GM12878 (cell line): ENCODE data around the gene HLA-DRB1. TPM values are rescaled to one million over a fixed set of nuclear protein-coding genes. Genes with fewer than 3 reads are reported as not detected.

ENCODE experiments used
- ATAC-seq: fragments of 200-7000 bp; cut with Tn5 transposase; 3 replicates; pipeline ENCODE4 v1.9.1; 2020; ENCODE audit warnings: mild to moderate bottlenecking, moderate library complexity
- BruUV-seq: library from RNA; stranded (reverse); fragments of 400-500 nt; replicated peaks from 2 replicates; lab custom pipeline; 2021; lab: Mats Ljungman, UMichigan
- CTCF ChIA-PET: fragments of 300-600 bp; sonication (Branson Sonifier 250); formaldehyde crosslinking; extraction: SDS; loops from one replicate; lab custom pipeline; 2021; ENCODE audit warnings: inconsistent platforms; lab: Yijun Ruan, JAX
- POLR2A ChIA-PET: fragments of 350-600 bp; formaldehyde crosslinking; extraction: SDS; loops from one replicate; lab custom pipeline; 2021; ENCODE audit warnings: inconsistent platforms; lab: Charles Lee
- RAD21 ChIA-PET: fragments of 300-600 bp; sonication (Branson Sonifier 250); formaldehyde crosslinking; loops from one replicate; lab custom pipeline; 2023; ENCODE audit warnings: antibody characterized with exemption; ENCODE audit not compliant: unreplicated experiment; lab: Charles Lee
- SMC1A ChIA-PET: fragments of 300-600 bp; sonication (Branson Sonifier 250); formaldehyde crosslinking; loops from one replicate; lab custom pipeline; 2023; ENCODE audit not compliant: unreplicated experiment, uncharacterized antibody; lab: Charles Lee
- DNase-seq: peaks from one replicate; pipeline ENCODE4 v3.0.0-alpha.2; 2011; ENCODE audit warnings: low read depth, low spot score
- FAIRE-seq: peaks from 3 replicates; lab custom pipeline; 2011; peaks lifted over from hg19 to GRCh38; lab: Jason Lieb, UNC
- H2AFZ ChIP-seq: 2 replicates; pipeline ENCODE4 v1.6.0; 2011; ENCODE audit warnings: low read depth, low read length, control low read depth; ENCODE audit not compliant: control insufficient read depth
- H3K27ac ChIP-seq: 2 replicates; pipeline ENCODE4 v1.5.1; 2011; ENCODE audit warnings: control low read depth; ENCODE audit not compliant: control insufficient read depth, insufficient read depth
- H3K27me3 ChIP-seq, 2 experiments: replicated peaks in 1 of 2; 2 replicates each; pipeline versions ENCODE4 v1.6.0 to v1.6.1; 2011; ENCODE audit warnings: low read length in 1 of 2; ENCODE audit not compliant: control insufficient read depth in 2 of 2, insufficient read depth in 2 of 2
- H3K36me3 ChIP-seq, 2 experiments: 2 replicates each; pipeline ENCODE4 v1.5.1; 2011; ENCODE audit warnings: low read length in 1 of 2; ENCODE audit not compliant: control insufficient read depth in 2 of 2, insufficient read depth in 2 of 2
- H3K4me1 ChIP-seq: 2 replicates; pipeline ENCODE4 v1.6.1; 2011; ENCODE audit warnings: mild to moderate bottlenecking, low read length, moderate library complexity, mixed read lengths; ENCODE audit not compliant: control insufficient read depth, insufficient read depth
- H3K4me2 ChIP-seq: 2 replicates; pipeline ENCODE4 v1.6.0; 2011; ENCODE audit warnings: control low read depth; ENCODE audit not compliant: control insufficient read depth, insufficient read depth
- H3K4me3 ChIP-seq: fragments of 200-600 bp; sonication (generic); 2 replicates; pipeline ENCODE4 v1.5.1; 2016
- H3K79me2 ChIP-seq: 2 replicates; pipeline ENCODE4 v1.6.0; 2011; ENCODE audit warnings: low read length; ENCODE audit not compliant: control insufficient read depth, insufficient read depth
- H3K9ac ChIP-seq: 2 replicates; pipeline ENCODE4 v1.8.0; 2011; ENCODE audit warnings: low read length, control low read depth, mixed read lengths; ENCODE audit not compliant: control insufficient read depth, insufficient read depth
- H3K9me3 ChIP-seq: replicated peaks from 3 replicates; pipeline ENCODE4 v1.5.1; 2011; ENCODE audit warnings: mild to moderate bottlenecking, low read length; ENCODE audit not compliant: control insufficient read depth, insufficient read depth
- H4K20me1 ChIP-seq: 2 replicates; pipeline ENCODE4 v1.6.0; 2011; ENCODE audit not compliant: control insufficient read depth, insufficient read depth
- BACH1 ChIP-seq: fragments of 450-650 bp; IDR thresholded peaks from 2 replicates; pipeline ENCODE4 v1.6.1; 2017; ENCODE audit warnings: mild to moderate bottlenecking, borderline replicate concordance
- CTCF ChIP-seq, 3 experiments: IDR thresholded peaks in 2 of 3; conservative IDR thresholded peaks in 1 of 3; 2 replicates each; pipeline ENCODE4 v1.5.1; 2011; ENCODE audit warnings: low read depth in 3 of 3, low read length in 3 of 3, mild to moderate bottlenecking in 3 of 3, control low read depth in 2 of 3, moderate library complexity in 2 of 3, inconsistent platforms in 1 of 3, mixed read lengths in 1 of 3; ENCODE audit not compliant: control insufficient read depth in 2 of 3, insufficient read depth in 1 of 3; ENCODE audit errors: extremely low read depth in 1 of 3
- MLLT1 ChIP-seq: fragments of 450-650 bp; IDR thresholded peaks from 2 replicates; pipeline ENCODE4 v1.6.1; 2016; ENCODE audit warnings: mild to moderate bottlenecking
- MXI1 ChIP-seq: fragments of 150-350 bp; IDR thresholded peaks from 2 replicates; pipeline ENCODE4 v1.6.1; 2011; ENCODE audit warnings: low read depth, mild to moderate bottlenecking, inconsistent platforms, low read length, improper control_type of control experiment
- POLR2AphosphoS5 ChIP-seq: IDR thresholded peaks from 2 replicates; pipeline ENCODE4 v1.6.1; 2011; ENCODE audit warnings: mild to moderate bottlenecking, low read length, inconsistent platforms
- WGBS: methylation state at CpG from one replicate; pipeline ENCODE4 v1.1.6; 2016; ENCODE audit warnings: low lambda C conversion rate; ENCODE audit not compliant: insufficient replicate concordance, insufficient coverage; ENCODE audit errors: missing lambda C conversion rate; 5-methylcytosine and 5-hydroxymethylcytosine counted together
- in situ Hi-C: fragments of 300-500 bp; cut with MboI; formaldehyde crosslinking; loops from 9 replicates; pipeline ENCODE4 v1.14.3; 2018; ENCODE audit warnings: mixed read lengths
- intact Hi-C: fragments of 100-400 bp; cut with micrococcal nuclease; formaldehyde crosslinking; loops from one replicate; pipeline ENCODE4 v1.14.2; 2022; ENCODE audit not compliant: unreplicated experiment
- polyA plus RNA-seq, 11 experiments: library from polyadenylated mRNA; depleted of rRNA in 4 of 11; unstranded in 6 of 11; stranded (reverse) in 5 of 11; fragments of >200 nt; fragmentation: Nextera tagmentation in 4 of 11; fragmentation: Illumina TruSeq in 1 of 11; extraction: Ambion mirVana in 4 of 11; extraction: Trizol in 1 of 11; gene quantifications; 1 replicate in 1 of 11; 2 replicates in 10 of 11; pipeline versions ENCODE4 v1.2.1 to v1.2.3, GENCODE V29; 2011 to 2016; ENCODE audit warnings: inconsistent platforms in 2 of 11, missing spikeins in 2 of 11, low read depth in 1 of 11
- total RNA-seq, 4 experiments: library from RNA; depleted of rRNA in 3 of 4; stranded (reverse); fragments of >200 nt in 3 of 4; fragmentation: Illumina TruSeq in 1 of 4; extraction: Trizol in 1 of 4; gene quantifications; 2 replicates each; pipeline versions ENCODE4 v1.2.1 to v1.2.3, GENCODE V29; 2013 to 2021

The HLA-DRB1 gene
- total and polyA plus RNA-seq, 10 of the 15 experiments (the other 5 are each of a cell fraction or from before 2014, with no cell fraction given) = 312 to 1,082 (median 604) TPM

- H3K4me1 ChIP-seq = peaks cover 9% of the 10 kb centered on the region
- no peak overlapping the region for H3K4me3 ChIP-seq
- in situ Hi-C loops = loop anchor here (25.0 kb wide), 1 partner anchor 1042 kb away; the partner anchor contains the start of gene LTA
- SMC1A ChIA-PET = interaction anchor here (1.2 to 3.1 kb wide), 3 partner anchors 13 to 165 kb away, joined by 3 to 23 read pairs (median 3); partner anchors contain the start of gene HLA-DRB1
- ATAC-seq = peak; percentile 43
- CTCF ChIA-PET = interaction anchor here (1.3 kb wide), 1 partner anchor 14 kb away, joined by 3 read pairs; the partner anchor contains the start of gene HLA-DRB1
- H3K36me3 ChIP-seq = no peaks in the 10 kb centered on the region
- H3K79me2 ChIP-seq = peaks cover 17% of the 10 kb centered on the region
- intact Hi-C loops = loop anchor here (5.0 to 10.0 kb wide), 2 partner anchors 33 to 251 kb away; partner anchors contain the start of genes HLA-DQA1, PSMB9 and TAP1
- peak overlapping the region; percentile 78 for H3K4me2 ChIP-seq
- H3K27ac ChIP-seq = peak overlapping the region; percentile 95
- H3K9ac ChIP-seq = peak overlapping the region; percentile 53
- no peaks in the 10 kb centered on the region for H3K27me3 ChIP-seq
- H2AFZ ChIP-seq = no peak overlapping the region
- TF ChIP-seq CTCF (IDR thresholded peaks at IDR 0.05 in 2 of 3, conservative IDR thresholded peaks at IDR 0.05 in 1 of 3; ENCODE audit: control insufficient read depth in 2 of 3, extremely low read depth in 1 of 3, insufficient read depth in 1 of 3, low read depth in 3 of 3, low read length in 3 of 3) (no peak), POLR2AphosphoS5 (peak; percentile 28; the same call in 1 of the 2 replicates)
- RAD21 ChIA-PET = no interaction called here
- BruUV-seq = TSS peak; percentile 88
- no peak for DNase-seq
- WGBS = 25% methylated on average over 3 of the region's 3 CpGs
- no peaks in the 10 kb centered on the region for H4K20me1 ChIP-seq
- peaks cover 1% of the 10 kb centered on the region; the same call in 1 of the 3 replicates for H3K9me3 ChIP-seq
- POLR2A ChIA-PET = interaction anchor here (0.7 to 4.8 kb wide), 3 partner anchors 15 to 1989 kb away, joined by 3 to 34 read pairs (median 3); partner anchors contain the start of gene HLA-DRB1
- no peak for FAIRE-seq
Observed at GRCh38 chr6:32603888-32604287, 14.2 kb upstream of the HLA-DRB1 start.

- ChIA-PET SMC1A (interaction anchor here (1.5 to 3.1 kb wide), 4 partner anchors 12 to 164 kb away, joined by 4 to 23 read pairs (median 8); partner anchors contain the start of genes HLA-DQA1, HLA-DRA and HLA-DRB1), RAD21 (no interaction called here), POLR2A (interaction anchor here (0.7 to 4.8 kb wide), 8 partner anchors 9 to 1989 kb away, joined by 3 to 34 read pairs (median 5); partner anchors contain the start of gene HLA-DRB1), CTCF (no interaction called here)
- intact Hi-C loops = loop anchor here (5.0 to 10.0 kb wide), 2 partner anchors 34 to 252 kb away; partner anchors contain the start of genes HLA-DQA1, PSMB9 and TAP1
- no peak overlapping the region for H2AFZ ChIP-seq
- peaks cover 1% of the 10 kb centered on the region; the same call in 1 of the 3 replicates for H3K9me3 ChIP-seq
- H3K27ac ChIP-seq = peak overlapping the region; percentile 64
- H3K79me2 ChIP-seq = peaks cover 15% of the 10 kb centered on the region
- no peaks in the 10 kb centered on the region for H3K27me3 ChIP-seq
- no peak overlapping the region for H3K4me2 ChIP-seq
- FAIRE-seq (no peak), ATAC-seq (no peak), DNase-seq (no peak)
- 68% methylated on average over 5 of the region's 5 CpGs for WGBS
- H3K36me3 ChIP-seq = no peaks in the 10 kb centered on the region
- in situ Hi-C loops = loop anchor here (25.0 kb wide), 1 partner anchor 1041 kb away; the partner anchor contains the start of gene LTA
- no peak for TF ChIP-seq BACH1
- no peak for TF ChIP-seq MXI1
- 0 out of 2 replicates have a peak, but pooled peaks have one; percentile 20 for TF ChIP-seq MLLT1
- H4K20me1 ChIP-seq = no peaks in the 10 kb centered on the region
- peaks cover 6% of the 10 kb centered on the region for H3K4me1 ChIP-seq
- BruUV-seq = no TSS peak
- no peak overlapping the region for H3K4me3 ChIP-seq
- no peak overlapping the region for H3K9ac ChIP-seq
Observed at GRCh38 chr6:32603222-32603621, 13.6 kb upstream of the HLA-DRB1 start.
